AG09309 (cell line): Measurements from ENCODE around the gene CIT.
"Not testable (repeated sequence)": the region's sequence is repeated elsewhere in the genome, so short reads cannot be mapped to it uniquely, and the experiment has no call there.

Experiments used
- DNase-seq: peaks from one replicate; pipeline ENCODE4 v3.0.0-alpha.2; 2010; ENCODE audit warnings: low read depth
- H3K4me3 ChIP-seq: 2 replicates; pipeline ENCODE4 v1.5.1; 2011; ENCODE audit warnings: mild to moderate bottlenecking, low read depth, low read length, moderate library complexity; ENCODE audit not compliant: control insufficient read depth
- CTCF ChIP-seq: IDR thresholded peaks from 2 replicates; pipeline ENCODE4 v1.5.1; 2011; ENCODE audit warnings: mild to moderate bottlenecking, low read depth, low read length, inconsistent platforms; ENCODE audit not compliant: insufficient read depth, control insufficient read depth; ENCODE audit errors: missing control alignments

The CIT gene

GRCh38 chr12:119911182-119911581 lies 34.1 kb upstream of the CIT start:
- no peak for TF ChIP-seq CTCF
- H3K4me3 ChIP-seq = no peak overlapping the region
- DNase-seq = peak; percentile 53

- no peak for DNase-seq
- TF ChIP-seq CTCF = no peak
- H3K4me3 ChIP-seq = no peak overlapping the region
Measured at GRCh38 chr12:119910586-119910985, 33.5 kb upstream of the CIT start.

GRCh38 chr12:119902084-119902509 lies 25.0 kb upstream of the CIT start:
- peak; percentile 34 for DNase-seq
- H3K4me3 ChIP-seq = no peak overlapping the region
- TF ChIP-seq CTCF = peak; percentile 95

GRCh38 chr12:119901670-119902069 lies 24.6 kb upstream of the CIT start:
- no peak for DNase-seq
- no peak for TF ChIP-seq CTCF
- no peak overlapping the region for H3K4me3 ChIP-seq

- H3K4me3 ChIP-seq = no peak overlapping the region
- no peak for TF ChIP-seq CTCF
- no peak for DNase-seq
Measured at GRCh38 chr12:119894916-119895315, 17.8 kb upstream of the CIT start.

- H3K4me3 ChIP-seq, DNase-seq: not testable (repeated sequence)
Measured at GRCh38 chr12:119892611-119893010, 15.5 kb upstream of the CIT start.

- no peak overlapping the region for H3K4me3 ChIP-seq
- TF ChIP-seq CTCF = no peak
- DNase-seq = no peak
Measured at GRCh38 chr12:119885549-119885948, 8.4 kb upstream of the CIT start.

- H3K4me3 ChIP-seq, DNase-seq: not testable (repeated sequence)
Measured at GRCh38 chr12:119883791-119884190, 6.7 kb upstream of the CIT start.
